Keratinocyte (primary cell): ENCODE data around the gene TENM4. TPM values are rescaled to one million over a fixed set of nuclear protein-coding genes. Genes with fewer than 3 reads are reported as not detected.

Experiments
- DNase-seq: peaks from one replicate; pipeline ENCODE4 v3.0.0-alpha.2; 2011; ENCODE audit warnings: low read depth, missing footprints, low spot score
- FAIRE-seq: peaks from 2 replicates; lab custom pipeline; 2011; peaks lifted over from hg19 to GRCh38; lab: Jason Lieb, UNC
- H2AFZ ChIP-seq: 2 replicates; pipeline ENCODE4 v1.6.0; 2012; ENCODE audit warnings: low read length, control low read depth, inconsistent platforms; ENCODE audit not compliant: control insufficient read depth
- H3K27ac ChIP-seq: 2 replicates; pipeline ENCODE4 v1.5.1; 2011; ENCODE audit warnings: low read length; ENCODE audit not compliant: control insufficient read depth, insufficient read depth
- H3K27me3 ChIP-seq: 3 replicates; pipeline ENCODE4 v1.6.0; 2011; ENCODE audit warnings: low read length; ENCODE audit not compliant: control insufficient read depth, insufficient read depth; ENCODE audit errors: extremely low read depth
- H3K36me3 ChIP-seq, 2 experiments: 2 replicates in 1 of 2; 3 replicates in 1 of 2; pipeline ENCODE4 v1.5.1; 2011; ENCODE audit warnings: low read length in 2 of 2, mild to moderate bottlenecking in 1 of 2; ENCODE audit not compliant: control insufficient read depth in 2 of 2, insufficient read depth in 2 of 2; ENCODE audit errors: extremely low read depth in 1 of 2
- H3K4me1 ChIP-seq: 3 replicates; pipeline ENCODE4 v1.5.1; 2011; ENCODE audit warnings: low read length; ENCODE audit not compliant: control insufficient read depth, insufficient read depth; ENCODE audit errors: extremely low read depth
- H3K4me2 ChIP-seq: 3 replicates; pipeline ENCODE4 v1.6.0; 2011; ENCODE audit warnings: low read depth, low read length; ENCODE audit not compliant: control insufficient read depth, insufficient read depth; ENCODE audit errors: extremely low read depth
- H3K4me3 ChIP-seq, 3 experiments: fragments of 200-600 bp in 1 of 3; sonication (generic) in 1 of 3; 2 replicates in 2 of 3; 3 replicates in 1 of 3; pipeline ENCODE4 v1.5.1; 2011 to 2016; ENCODE audit warnings: low read length in 3 of 3, mild to moderate bottlenecking in 3 of 3, control low read depth in 2 of 3, inconsistent platforms in 1 of 3, low read depth in 1 of 3, mixed read lengths in 1 of 3, mixed run types in 1 of 3, moderate library complexity in 1 of 3; ENCODE audit not compliant: control insufficient read depth in 2 of 3, insufficient read depth in 2 of 3; ENCODE audit errors: extremely low read depth in 1 of 3
- H3K79me2 ChIP-seq: 2 replicates; pipeline ENCODE4 v1.6.0; 2012; ENCODE audit warnings: low read length; ENCODE audit not compliant: control insufficient read depth, insufficient read depth
- H3K9ac ChIP-seq: 3 replicates; pipeline ENCODE4 v1.6.0; 2011; ENCODE audit warnings: low read length; ENCODE audit not compliant: control insufficient read depth, insufficient read depth; ENCODE audit errors: extremely low read depth
- H3K9me1 ChIP-seq: 3 replicates; pipeline ENCODE4 v1.6.0; 2011; ENCODE audit warnings: low read length; ENCODE audit not compliant: control insufficient read depth, insufficient read depth; ENCODE audit errors: extremely low read depth
- H3K9me3 ChIP-seq: 2 replicates; pipeline ENCODE4 v1.5.1; 2012; ENCODE audit warnings: low read depth, low read length; ENCODE audit not compliant: control insufficient read depth
- H4K20me1 ChIP-seq: 3 replicates; pipeline ENCODE4 v1.6.0; 2011; ENCODE audit warnings: low read length; ENCODE audit not compliant: control insufficient read depth, insufficient read depth; ENCODE audit errors: extremely low read depth
- CTCF ChIP-seq, 3 experiments: IDR thresholded peaks in 1 of 3; conservative IDR thresholded peaks in 1 of 3; optimal IDR thresholded peaks in 1 of 3; 2 replicates in 2 of 3; 3 replicates in 1 of 3; pipeline versions ENCODE3 to v1.5.1; 2011; ENCODE audit warnings: low read length in 3 of 3, mild to moderate bottlenecking in 3 of 3, moderate library complexity in 2 of 3, control low read depth in 1 of 3, inconsistent platforms in 1 of 3; ENCODE audit not compliant: insufficient read depth in 2 of 3; ENCODE audit errors: extremely low read depth in 1 of 3
- EZH2 ChIP-seq: IDR thresholded peaks from one replicate; pipeline ENCODE4 v1.6.1; 2012; ENCODE audit warnings: inconsistent platforms, mild to moderate bottlenecking, low read length, moderate library complexity
- dilution Hi-C: fragments of 300-500 bp; cut with MboI; formaldehyde crosslinking; loops from one replicate; pipeline ENCODE4 v1.7.0; 2020; ENCODE audit warnings: low sequenced_read_pairs; ENCODE audit not compliant: extremely low pct_ligation_motif_present
- polyA plus RNA-seq, 5 experiments: library from polyadenylated mRNA; depleted of rRNA in 3 of 5; stranded (reverse) in 3 of 5; stranded (forward) in 1 of 5; unstranded in 1 of 5; fragments of >200 nt; gene quantifications; 1 replicate in 1 of 5; 2 replicates in 3 of 5; 3 replicates in 1 of 5; pipeline versions ENCODE4 v1.2.1 to v1.2.3, GENCODE V29; 2011 to 2012; ENCODE audit warnings: missing spikeins in 2 of 5, low read depth in 1 of 5, low replicate concordance in 1 of 5

The TENM4 gene
- polyA plus RNA-seq, 1 donor (not counting 4 experiments of a cell fraction or from before 2014, with no cell fraction given), result 3.5 TPM

GRCh38 chr11:79062814-79063762 is 377.7 kb downstream of the TENM4 start:
- no peak for DNase-seq
- dilution Hi-C loops, result no loop called here
- H3K27ac ChIP-seq, result no peak overlapping the region

DNA sequence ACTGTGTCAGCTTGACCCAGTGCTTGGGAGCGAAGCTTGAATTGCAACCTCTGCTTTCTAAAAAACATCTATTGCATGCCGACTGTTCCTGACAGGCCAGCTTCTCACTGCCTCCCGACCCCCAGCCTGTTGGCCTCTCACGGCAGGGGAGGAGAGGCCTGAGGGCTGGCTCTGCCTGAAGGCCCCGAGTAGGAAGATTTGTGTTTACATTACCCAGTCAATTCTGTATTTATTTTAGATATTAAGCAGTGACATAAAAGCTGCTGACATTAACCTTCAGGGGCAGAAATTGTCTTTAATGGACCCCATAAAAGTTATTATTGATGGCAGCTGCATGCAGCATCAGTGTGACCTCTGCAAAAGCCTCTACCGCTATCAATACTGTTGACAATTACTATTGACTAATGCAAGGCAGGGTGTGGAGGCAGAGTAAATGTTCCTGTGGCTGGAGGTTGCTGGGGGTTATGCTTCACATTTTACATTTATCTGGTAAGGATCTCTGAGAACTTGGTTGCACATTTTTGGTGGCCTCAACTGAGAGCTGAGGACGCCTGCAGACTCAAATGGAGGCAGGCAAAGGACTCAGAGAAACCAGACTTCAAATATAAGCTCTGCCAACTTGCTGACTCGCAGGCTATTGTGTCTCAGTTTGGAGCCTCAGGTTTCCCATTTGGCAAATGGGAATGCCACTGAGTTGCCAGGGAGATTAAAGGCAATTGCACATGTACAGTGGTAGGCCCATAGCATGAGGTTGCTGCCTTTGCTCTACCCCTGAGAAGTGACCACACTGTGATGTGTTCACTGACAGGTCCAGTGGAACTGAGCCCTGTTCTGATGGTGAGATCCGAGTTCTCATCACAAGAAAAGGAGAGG is 380.5 kb downstream of the TENM4 start:
- Histone ChIP-seq H3K4me3 (no peak overlapping the region), H3K9me1 (no peaks in the 10 kb centered on the region), H3K27me3 (no peaks in the 10 kb centered on the region), H3K9ac (no peak overlapping the region), H3K9me3 (no peaks in the 10 kb centered on the region), H4K20me1 (no peaks in the 10 kb centered on the region), H2AFZ (no peak overlapping the region), H3K4me1 (no peaks in the 10 kb centered on the region), H3K36me3 (no peaks in the 10 kb centered on the region), H3K27ac (no peak overlapping the region), H3K79me2 (no peaks in the 10 kb centered on the region), H3K4me2 (no peak overlapping the region)
- FAIRE-seq (no peak), DNase-seq (no peak)
- dilution Hi-C loops, result no loop called here
- no peak for TF ChIP-seq CTCF (optimal IDR thresholded peaks at IDR 0.05 in 1 of 3, IDR thresholded peaks at IDR 0.05 in 1 of 3, conservative IDR thresholded peaks at IDR 0.05 in 1 of 3; ENCODE audit: extremely low read depth in 1 of 3, insufficient read depth in 2 of 3, low read length in 3 of 3)

More at GRCh38 chr11:79062814-79063762, 377.7 kb downstream of the TENM4 start:
- Histone ChIP-seq H3K36me3 (no peaks in the 10 kb centered on the region), H3K9me3 (no peaks in the 10 kb centered on the region), H3K4me3 (no peak overlapping the region), H2AFZ (no peak overlapping the region), H3K4me2 (no peak overlapping the region), H3K9me1 (no peaks in the 10 kb centered on the region), H4K20me1 (no peaks in the 10 kb centered on the region), H3K4me1 (no peaks in the 10 kb centered on the region), H3K9ac (no peak overlapping the region), H3K79me2 (no peaks in the 10 kb centered on the region), H3K27me3 (no peaks in the 10 kb centered on the region)
- TF ChIP-seq CTCF (optimal IDR thresholded peaks at IDR 0.05 in 1 of 3, IDR thresholded peaks at IDR 0.05 in 1 of 3, conservative IDR thresholded peaks at IDR 0.05 in 1 of 3; ENCODE audit: extremely low read depth in 1 of 3, insufficient read depth in 2 of 3, low read length in 3 of 3) (peak; percentile 52 to 70 (median 63)), EZH2 (no peak)
- FAIRE-seq, result no peak
